PFSK-1 (cell line): ENCODE results near the gene LHX3.

Experiments used
- FOXP2 ChIP-seq: optimal IDR thresholded peaks from 2 replicates; pipeline ENCODE3; 2011; ENCODE audit warnings: borderline replicate concordance, control low read depth, inconsistent platforms; ENCODE audit not compliant: insufficient read depth; ENCODE audit errors: extremely low read length, extremely low read depth
- POLR2AphosphoS5 ChIP-seq: IDR thresholded peaks from 2 replicates; pipeline ENCODE4 v1.6.1; 2012; ENCODE audit warnings: low read depth, mild to moderate bottlenecking, control low read depth, low read length, moderate library complexity
- SIN3A ChIP-seq: IDR thresholded peaks from 2 replicates; pipeline ENCODE4 v1.6.1; 2012; ENCODE audit warnings: mild to moderate bottlenecking, low read length, moderate library complexity, borderline replicate concordance; ENCODE audit not compliant: insufficient read depth
- TAF1 ChIP-seq: IDR thresholded peaks from 2 replicates; pipeline ENCODE4 v1.6.1; 2012; ENCODE audit warnings: low read length, control low read depth, borderline replicate concordance; ENCODE audit not compliant: insufficient read depth
- TF ChIP-seq, protein P1 (sequence below), 2 experiments: IDR thresholded peaks; 2 replicates each; pipeline versions ENCODE4 v1.6.1 to v1.8.0; 2011 to 2012; ENCODE audit warnings: low read depth in 2 of 2, low read length in 2 of 2, control low read depth in 1 of 2, inconsistent platforms in 1 of 2, mild to moderate bottlenecking in 1 of 2, moderate library complexity in 1 of 2; ENCODE audit not compliant: insufficient read depth in 1 of 2

The LHX3 gene

DNA sequence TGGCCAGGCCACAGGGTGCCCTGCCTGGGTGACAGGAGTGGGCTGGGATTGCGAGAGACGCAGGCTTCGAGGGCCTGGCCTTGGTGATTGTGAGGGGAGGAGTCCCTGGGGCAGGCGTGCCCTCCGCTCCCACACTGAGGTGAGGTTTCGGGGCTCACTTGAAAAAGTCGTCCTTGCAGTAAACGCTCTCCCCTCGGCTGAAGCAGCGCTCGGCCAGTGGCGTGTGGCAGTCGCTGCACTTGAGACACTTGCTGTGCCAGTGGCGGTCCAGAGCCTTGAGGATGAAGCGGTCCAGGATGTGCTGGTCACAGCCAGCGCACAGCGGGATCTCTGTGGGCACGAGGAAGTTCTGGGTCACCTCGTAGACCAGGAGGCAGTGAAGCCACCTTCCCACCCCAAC is 4.5 kb downstream of the LHX3 start:
- no peak for TF ChIP-seq FOXP2
- TF ChIP-seq TAF1 = no peak
- TF ChIP-seq POLR2AphosphoS5 = no peak
- TF ChIP-seq, protein P1, sequence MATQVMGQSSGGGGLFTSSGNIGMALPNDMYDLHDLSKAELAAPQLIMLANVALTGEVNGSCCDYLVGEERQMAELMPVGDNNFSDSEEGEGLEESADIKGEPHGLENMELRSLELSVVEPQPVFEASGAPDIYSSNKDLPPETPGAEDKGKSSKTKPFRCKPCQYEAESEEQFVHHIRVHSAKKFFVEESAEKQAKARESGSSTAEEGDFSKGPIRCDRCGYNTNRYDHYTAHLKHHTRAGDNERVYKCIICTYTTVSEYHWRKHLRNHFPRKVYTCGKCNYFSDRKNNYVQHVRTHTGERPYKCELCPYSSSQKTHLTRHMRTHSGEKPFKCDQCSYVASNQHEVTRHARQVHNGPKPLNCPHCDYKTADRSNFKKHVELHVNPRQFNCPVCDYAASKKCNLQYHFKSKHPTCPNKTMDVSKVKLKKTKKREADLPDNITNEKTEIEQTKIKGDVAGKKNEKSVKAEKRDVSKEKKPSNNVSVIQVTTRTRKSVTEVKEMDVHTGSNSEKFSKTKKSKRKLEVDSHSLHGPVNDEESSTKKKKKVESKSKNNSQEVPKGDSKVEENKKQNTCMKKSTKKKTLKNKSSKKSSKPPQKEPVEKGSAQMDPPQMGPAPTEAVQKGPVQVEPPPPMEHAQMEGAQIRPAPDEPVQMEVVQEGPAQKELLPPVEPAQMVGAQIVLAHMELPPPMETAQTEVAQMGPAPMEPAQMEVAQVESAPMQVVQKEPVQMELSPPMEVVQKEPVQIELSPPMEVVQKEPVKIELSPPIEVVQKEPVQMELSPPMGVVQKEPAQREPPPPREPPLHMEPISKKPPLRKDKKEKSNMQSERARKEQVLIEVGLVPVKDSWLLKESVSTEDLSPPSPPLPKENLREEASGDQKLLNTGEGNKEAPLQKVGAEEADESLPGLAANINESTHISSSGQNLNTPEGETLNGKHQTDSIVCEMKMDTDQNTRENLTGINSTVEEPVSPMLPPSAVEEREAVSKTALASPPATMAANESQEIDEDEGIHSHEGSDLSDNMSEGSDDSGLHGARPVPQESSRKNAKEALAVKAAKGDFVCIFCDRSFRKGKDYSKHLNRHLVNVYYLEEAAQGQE (IDR thresholded peaks at IDR 0.05; ENCODE audit: insufficient read depth in 1 of 2, low read depth in 2 of 2, low read length in 2 of 2) = no peak
- TF ChIP-seq SIN3A = no peak

DNA sequence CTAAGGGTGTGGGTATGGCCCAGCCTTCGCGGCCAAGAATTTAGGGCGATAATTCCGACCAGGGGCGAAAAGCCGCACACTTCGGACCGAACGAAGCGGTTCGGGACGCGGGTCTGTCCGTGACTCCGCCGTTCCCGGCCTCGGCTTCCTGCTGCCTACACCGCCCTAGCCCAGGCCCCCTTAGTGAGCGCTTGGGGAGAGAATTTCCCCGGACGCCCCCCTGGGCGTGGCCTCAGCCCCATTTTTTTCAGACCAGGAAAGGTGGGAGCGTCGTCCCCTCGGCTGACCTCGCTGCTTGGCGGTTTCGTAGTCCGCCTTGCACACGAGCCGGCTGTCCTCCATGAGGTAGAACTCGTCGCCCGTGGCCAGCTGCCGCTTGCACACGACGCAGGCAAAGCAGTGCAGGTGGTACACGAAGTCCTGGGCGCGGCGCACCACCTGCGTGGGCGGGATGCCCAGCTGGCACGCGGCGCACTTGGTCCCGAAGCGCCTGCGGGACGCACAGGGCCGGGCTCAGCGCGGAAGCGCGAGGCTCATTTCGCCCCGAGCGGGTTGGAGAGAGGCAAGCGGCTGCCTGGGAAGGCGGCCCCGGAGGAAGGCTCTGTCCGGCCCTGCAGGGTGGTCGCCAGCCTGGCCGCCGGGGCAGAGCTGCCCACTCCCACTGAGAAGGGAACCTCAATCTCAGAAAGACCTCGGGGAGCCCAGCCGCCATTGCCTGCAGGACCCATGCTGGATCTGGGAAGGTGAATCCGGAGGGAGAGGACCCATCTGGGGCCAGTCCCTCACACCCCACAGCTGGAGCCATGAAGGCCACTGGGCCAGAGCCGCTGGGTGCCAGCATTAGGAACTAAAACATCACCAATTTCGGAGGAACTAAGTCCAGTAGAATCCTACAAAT is 5.3 kb downstream of the LHX3 start:
- no peak for TF ChIP-seq TAF1
- TF ChIP-seq POLR2AphosphoS5 = no peak
- TF ChIP-seq SIN3A = no peak
- TF ChIP-seq FOXP2 = no peak
- TF ChIP-seq, protein P1 (IDR thresholded peaks at IDR 0.05; ENCODE audit: insufficient read depth in 1 of 2, low read depth in 2 of 2, low read length in 2 of 2) = no peak

DNA sequence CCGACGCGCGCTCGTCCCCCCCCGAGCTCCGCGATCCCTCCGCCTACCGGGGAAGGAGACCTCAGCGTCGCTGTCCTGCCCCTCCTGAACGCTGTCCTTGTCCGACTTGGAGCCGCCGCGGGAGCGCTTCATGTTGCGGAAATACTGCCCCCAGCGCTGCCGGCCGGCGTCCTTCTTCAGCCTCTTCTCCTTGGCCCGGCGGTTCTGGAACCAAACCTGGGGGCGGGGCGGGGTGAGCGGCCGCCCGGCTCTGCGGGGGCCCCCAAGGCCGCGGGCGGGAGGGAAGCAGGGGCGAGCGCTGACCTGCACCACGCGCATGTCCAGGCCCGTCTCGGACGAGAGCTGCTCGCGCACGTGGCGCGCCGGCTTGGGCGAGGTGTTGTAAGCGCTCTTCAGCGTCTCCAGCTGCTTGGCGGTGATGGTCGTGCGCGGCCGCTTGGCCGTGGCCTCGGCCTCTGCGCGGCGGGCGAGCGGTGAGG is 6.3 kb downstream of the LHX3 start:
- no peak for TF ChIP-seq POLR2AphosphoS5
- no peak for TF ChIP-seq FOXP2
- no peak for TF ChIP-seq TAF1
- TF ChIP-seq SIN3A = no peak
- TF ChIP-seq, protein P1 (IDR thresholded peaks at IDR 0.05; ENCODE audit: insufficient read depth in 1 of 2, low read depth in 2 of 2, low read length in 2 of 2) = no peak

DNA sequence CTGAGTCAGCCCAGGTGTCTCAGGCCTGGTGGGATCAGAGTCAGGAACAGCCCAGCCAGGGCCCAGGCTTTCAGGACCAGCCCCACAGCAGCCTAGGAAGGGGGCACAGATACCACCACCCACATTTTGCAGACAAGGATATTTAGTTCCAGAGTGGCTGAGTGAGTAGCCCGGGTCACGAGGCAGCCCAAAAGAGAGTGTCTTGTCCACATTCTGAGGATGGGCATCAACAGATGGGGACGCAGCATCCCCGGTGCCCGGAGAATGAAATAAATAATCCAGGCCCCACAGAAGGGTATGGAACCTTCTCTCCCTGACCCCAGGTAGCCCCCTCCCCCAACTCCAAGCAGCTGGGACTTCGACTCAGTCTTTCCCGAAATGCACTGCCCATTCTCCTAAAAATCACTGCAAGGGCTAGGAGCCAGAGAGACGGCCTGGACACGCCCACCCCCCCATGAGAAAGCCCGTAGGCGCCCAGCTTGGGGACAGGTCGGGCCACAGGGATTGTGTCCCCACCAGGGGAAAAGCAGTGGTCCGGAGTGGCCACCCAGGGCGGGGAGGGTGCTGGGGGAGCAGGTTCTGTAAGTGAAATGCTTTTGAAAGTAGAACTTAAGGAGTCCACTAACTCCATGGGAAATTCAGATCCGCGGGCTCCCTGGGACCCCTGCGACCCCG is 6.9 kb downstream of the LHX3 start:
- no peak for TF ChIP-seq TAF1
- TF ChIP-seq, protein P1 (IDR thresholded peaks at IDR 0.05; ENCODE audit: insufficient read depth in 1 of 2, low read depth in 2 of 2, low read length in 2 of 2) = no peak
- no peak for TF ChIP-seq FOXP2
- no peak for TF ChIP-seq POLR2AphosphoS5
- TF ChIP-seq SIN3A = no peak
